ENCODE results near the gene ASIC2. TPM values are rescaled to one million over a fixed set of nuclear protein-coding genes. Genes with fewer than 3 reads are reported as not detected.

Gene ASIC2
- total RNA-seq, 2 experiments from 2014 or later = not detected

- H3K27ac Mint-ChIP-seq = no peak overlapping the region
- POLR2A ChIA-PET = no interaction called here
- H3K9me3 Mint-ChIP-seq = no peaks in the 10 kb centered on the region
- no peaks in the 10 kb centered on the region for H3K36me3 Mint-ChIP-seq (ENCODE audit: low read depth)
- no peaks in the 10 kb centered on the region for H3K4me1 Mint-ChIP-seq (ENCODE audit: low read depth)
- no peak overlapping the region for H3K4me3 Mint-ChIP-seq
- no peak for TF ChIP-seq CTCF (IDR thresholded peaks at IDR 0.05)
- ATAC-seq (no peak), DNase-seq (no peak)
- peaks cover 17% of the 10 kb centered on the region for H3K27me3 Mint-ChIP-seq
- CTCF ChIA-PET = no interaction called here
- intact Hi-C loops (cut with micrococcal nuclease) = no loop called here
These were observed 213.0 kb downstream of the ASIC2 start for GRCh38 chr17:33080091-33080490.

- no peaks in the 10 kb centered on the region for H3K36me3 Mint-ChIP-seq (ENCODE audit: low read depth)
- CTCF ChIA-PET = no interaction called here
- TF ChIP-seq CTCF (IDR thresholded peaks at IDR 0.05) = no peak
- H3K27me3 Mint-ChIP-seq = peaks cover 19% of the 10 kb centered on the region
- H3K4me1 Mint-ChIP-seq (ENCODE audit: low read depth) = no peaks in the 10 kb centered on the region
- no peak overlapping the region for H3K27ac Mint-ChIP-seq
- no peak for DNase-seq
- no peak overlapping the region for H3K4me3 Mint-ChIP-seq
- H3K9me3 Mint-ChIP-seq = no peaks in the 10 kb centered on the region
- POLR2A ChIA-PET = no interaction called here
- ATAC-seq = no peak
- intact Hi-C loops (cut with micrococcal nuclease) = no loop called here
These were observed 213.9 kb downstream of the ASIC2 start for GRCh38 chr17:33079201-33079600.

- intact Hi-C loops (cut with micrococcal nuclease) = no loop called here
- no peak for ATAC-seq
- H3K9me3 Mint-ChIP-seq = no peaks in the 10 kb centered on the region
- CTCF ChIA-PET = no interaction called here
- peaks cover 24% of the 10 kb centered on the region for H3K27me3 Mint-ChIP-seq
- no peaks in the 10 kb centered on the region for H3K4me1 Mint-ChIP-seq (ENCODE audit: low read depth)
- no peaks in the 10 kb centered on the region for H3K36me3 Mint-ChIP-seq (ENCODE audit: low read depth)
- no peak overlapping the region for H3K27ac Mint-ChIP-seq
- no peak for TF ChIP-seq CTCF (IDR thresholded peaks at IDR 0.05)
- H3K4me3 Mint-ChIP-seq = no peak overlapping the region
- DNase-seq = no peak
- POLR2A ChIA-PET = no interaction called here
These were observed 216.1 kb downstream of the ASIC2 start for GRCh38 chr17:33076979-33077378.

- ChIA-PET CTCF (interaction anchor here (1.1 kb wide), 1 partner anchor 76 kb away, joined by 3 read pairs; no protein-coding TSS in a partner anchor), POLR2A (no interaction called here)
- H3K27ac Mint-ChIP-seq = no peak overlapping the region
- no peak for DNase-seq
- intact Hi-C loops (cut with micrococcal nuclease) = no loop called here
- no peak overlapping the region for H3K4me3 Mint-ChIP-seq
- no peaks in the 10 kb centered on the region for H3K4me1 Mint-ChIP-seq (ENCODE audit: low read depth)
- H3K9me3 Mint-ChIP-seq = no peaks in the 10 kb centered on the region
- H3K27me3 Mint-ChIP-seq = peaks cover 17% of the 10 kb centered on the region
- no peaks in the 10 kb centered on the region for H3K36me3 Mint-ChIP-seq (ENCODE audit: low read depth)
- no peak for ATAC-seq
- no peak for TF ChIP-seq CTCF (IDR thresholded peaks at IDR 0.05)
These were observed 219.7 kb downstream of the ASIC2 start for GRCh38 chr17:33073416-33073815.

GRCh38 chr17:33072421-33073161 lies 220.5 kb downstream of the ASIC2 start:
- no peak for DNase-seq
- CTCF ChIA-PET = interaction anchor here (1.4 kb wide), 1 partner anchor 23 kb away, joined by 4 read pairs; no protein-coding TSS in a partner anchor
- Mint-ChIP-seq H3K27me3 (peaks cover 17% of the 10 kb centered on the region), H3K4me1 (ENCODE audit: low read depth) (no peaks in the 10 kb centered on the region), H3K36me3 (ENCODE audit: low read depth) (no peaks in the 10 kb centered on the region), H3K4me3 (no peak overlapping the region), H3K27ac (no peak overlapping the region), H3K9me3 (no peaks in the 10 kb centered on the region)
- intact Hi-C loops (cut with micrococcal nuclease) = no loop called here
- POLR2A ChIA-PET = interaction anchor here (0.6 kb wide), 1 partner anchor 53 kb away, joined by 3 read pairs; no protein-coding TSS in a partner anchor
- ATAC-seq = no peak
- TF ChIP-seq CTCF (IDR thresholded peaks at IDR 0.05) = no peak

All from activated CD8-positive, alpha-beta T cell treated with anti-CD3 and anti-CD28 coated beads for 36 hours (primary cell).